Measurements from ENCODE around the gene CD52. TPM values are rescaled to one million over a fixed set of nuclear protein-coding genes. Genes with fewer than 3 reads are reported as not detected.
"Not testable (repeated sequence)": the region's sequence is repeated elsewhere in the genome, so short reads cannot be mapped to it uniquely, and the experiment has no call there.

CD52 gene
- polyA plus RNA-seq, 2 of the 4 experiments (the other 2 are of a cell fraction), result not detected

DNA sequence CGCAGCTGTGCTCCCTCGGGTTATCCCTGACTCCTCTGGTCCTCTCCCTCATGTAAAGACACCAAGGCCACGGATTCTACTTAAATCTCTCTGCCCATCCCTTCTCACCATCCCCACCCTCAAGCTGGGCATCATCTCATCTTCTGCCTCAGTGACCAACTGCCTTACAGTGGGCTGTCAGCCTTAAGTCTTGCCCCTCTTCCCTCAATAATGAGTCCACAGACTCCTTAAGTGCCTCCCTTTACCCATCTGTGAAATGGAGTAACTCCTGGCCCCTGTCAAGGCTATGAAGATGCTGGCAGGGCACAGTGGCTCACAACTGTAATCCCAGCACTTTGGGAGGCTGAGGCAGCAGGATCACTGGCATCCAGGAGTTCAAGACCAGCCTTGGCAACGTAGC, 25.8 kb upstream of the CD52 start:
- 85% methylated on average over 3 of the region's 4 CpGs for WGBS (ENCODE audit: missing lambda C conversion rate)

DNA sequence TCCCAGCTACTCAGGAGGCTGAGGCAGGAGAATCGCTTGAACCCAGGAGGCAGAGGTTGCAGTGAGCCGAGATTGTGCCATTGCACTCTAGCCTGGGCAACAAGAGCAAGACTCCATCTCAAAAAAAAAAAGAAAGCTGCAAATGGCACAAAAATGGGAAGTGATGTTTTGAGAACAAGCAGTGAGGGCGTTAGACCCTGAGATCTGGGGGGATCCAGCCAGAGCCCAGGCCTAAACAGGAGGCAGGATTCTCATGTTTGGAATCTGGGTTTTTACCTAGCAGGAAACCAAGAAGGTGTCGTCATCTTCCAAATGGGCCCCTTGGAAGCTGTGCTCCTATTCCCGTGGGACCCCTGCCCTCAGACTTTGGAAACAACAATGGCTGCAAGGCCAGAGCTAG, 25.0 kb upstream of the CD52 start:
- H3K27ac ChIP-seq; H3K4me1 ChIP-seq; H3K4me2 ChIP-seq; H3K4me3 ChIP-seq; DNase-seq (ENCODE audit: low read depth in 1 of 2, low spot score in 1 of 2); FAIRE-seq; ATAC-seq; POLR2A ChIA-PET; H3K9me3 ChIP-seq: not testable (repeated sequence)
- CTCF ChIA-PET, result interaction anchor here (0.8 to 3.0 kb wide), 4 partner anchors 8 to 69 kb away, joined by 3 to 18 read pairs (median 4); no protein-coding TSS in a partner anchor
- WGBS (ENCODE audit: missing lambda C conversion rate), result 93% methylated on average over 3 of the region's 5 CpGs

More for the DNA sequence above, 25.8 kb upstream of the CD52 start:
- Histone ChIP-seq H3K4me2 (no peak overlapping the region), H3K4me1 (no peaks in the 10 kb centered on the region), H3K4me3 (no peak overlapping the region), H3K9me3 (no peaks in the 10 kb centered on the region), H3K27ac (no peak overlapping the region)
- no peak for DNase-seq (ENCODE audit: low read depth in 1 of 2, low spot score in 1 of 2)
- ATAC-seq, result no peak
- FAIRE-seq, result no peak
- CTCF ChIA-PET, result interaction anchor here (0.8 to 1.6 kb wide), 4 partner anchors 12 to 72 kb away, joined by 3 to 6 read pairs (median 4); no protein-coding TSS in a partner anchor
- TF ChIP-seq EHMT2 (IDR thresholded peaks at IDR 0.05; ENCODE audit: low read depth), result no peak
- TF ChIP-seq, protein P1, sequence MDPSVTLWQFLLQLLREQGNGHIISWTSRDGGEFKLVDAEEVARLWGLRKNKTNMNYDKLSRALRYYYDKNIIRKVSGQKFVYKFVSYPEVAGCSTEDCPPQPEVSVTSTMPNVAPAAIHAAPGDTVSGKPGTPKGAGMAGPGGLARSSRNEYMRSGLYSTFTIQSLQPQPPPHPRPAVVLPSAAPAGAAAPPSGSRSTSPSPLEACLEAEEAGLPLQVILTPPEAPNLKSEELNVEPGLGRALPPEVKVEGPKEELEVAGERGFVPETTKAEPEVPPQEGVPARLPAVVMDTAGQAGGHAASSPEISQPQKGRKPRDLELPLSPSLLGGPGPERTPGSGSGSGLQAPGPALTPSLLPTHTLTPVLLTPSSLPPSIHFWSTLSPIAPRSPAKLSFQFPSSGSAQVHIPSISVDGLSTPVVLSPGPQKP (IDR thresholded peaks at IDR 0.05; ENCODE audit: low read depth, low read length), result no peak
- TF ChIP-seq TFCP2L1 (CRISPR knock-in tag; IDR thresholded peaks at IDR 0.05), result no peak
- TF ChIP-seq ZNF302 (CRISPR knock-in tag; IDR thresholded peaks at IDR 0.05), result no peak
- no peak for TF ChIP-seq KDM1A (IDR thresholded peaks at IDR 0.05; ENCODE audit: low read depth)
- TF ChIP-seq, protein P2, sequence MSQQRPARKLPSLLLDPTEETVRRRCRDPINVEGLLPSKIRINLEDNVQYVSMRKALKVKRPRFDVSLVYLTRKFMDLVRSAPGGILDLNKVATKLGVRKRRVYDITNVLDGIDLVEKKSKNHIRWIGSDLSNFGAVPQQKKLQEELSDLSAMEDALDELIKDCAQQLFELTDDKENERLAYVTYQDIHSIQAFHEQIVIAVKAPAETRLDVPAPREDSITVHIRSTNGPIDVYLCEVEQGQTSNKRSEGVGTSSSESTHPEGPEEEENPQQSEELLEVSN (IDR thresholded peaks at IDR 0.05; ENCODE audit: borderline replicate concordance, low read depth), result no peak
- TF ChIP-seq POLR2A (IDR thresholded peaks at IDR 0.05; ENCODE audit: low read length), result no peak
- no peak for TF ChIP-seq RAD21 (conservative IDR thresholded peaks at IDR 0.05 in 1 of 2, IDR thresholded peaks at IDR 0.05 in 1 of 2)
- TF ChIP-seq HOXA7 (CRISPR knock-in tag; IDR thresholded peaks at IDR 0.05), result no peak
- TF ChIP-seq CEBPB (IDR thresholded peaks at IDR 0.05), result no peak
- TF ChIP-seq, protein P3, sequence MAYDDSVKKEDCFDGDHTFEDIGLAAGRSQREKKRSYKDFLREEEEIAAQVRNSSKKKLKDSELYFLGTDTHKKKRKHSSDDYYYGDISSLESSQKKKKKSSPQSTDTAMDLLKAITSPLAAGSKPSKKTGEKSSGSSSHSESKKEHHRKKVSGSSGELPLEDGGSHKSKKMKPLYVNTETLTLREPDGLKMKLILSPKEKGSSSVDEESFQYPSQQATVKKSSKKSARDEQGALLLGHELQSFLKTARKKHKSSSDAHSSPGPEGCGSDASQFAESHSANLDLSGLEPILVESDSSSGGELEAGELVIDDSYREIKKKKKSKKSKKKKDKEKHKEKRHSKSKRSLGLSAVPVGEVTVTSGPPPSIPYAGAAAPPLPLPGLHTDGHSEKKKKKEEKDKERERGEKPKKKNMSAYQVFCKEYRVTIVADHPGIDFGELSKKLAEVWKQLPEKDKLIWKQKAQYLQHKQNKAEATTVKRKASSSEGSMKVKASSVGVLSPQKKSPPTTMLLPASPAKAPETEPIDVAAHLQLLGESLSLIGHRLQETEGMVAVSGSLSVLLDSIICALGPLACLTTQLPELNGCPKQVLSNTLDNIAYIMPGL (CRISPR knock-in tag; IDR thresholded peaks at IDR 0.05; ENCODE audit: borderline replicate concordance), result no peak
- TF ChIP-seq, protein P4, sequence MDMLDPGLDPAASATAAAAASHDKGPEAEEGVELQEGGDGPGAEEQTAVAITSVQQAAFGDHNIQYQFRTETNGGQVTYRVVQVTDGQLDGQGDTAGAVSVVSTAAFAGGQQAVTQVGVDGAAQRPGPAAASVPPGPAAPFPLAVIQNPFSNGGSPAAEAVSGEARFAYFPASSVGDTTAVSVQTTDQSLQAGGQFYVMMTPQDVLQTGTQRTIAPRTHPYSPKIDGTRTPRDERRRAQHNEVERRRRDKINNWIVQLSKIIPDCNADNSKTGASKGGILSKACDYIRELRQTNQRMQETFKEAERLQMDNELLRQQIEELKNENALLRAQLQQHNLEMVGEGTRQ (IDR thresholded peaks at IDR 0.05), result no peak
- TF ChIP-seq ZSCAN20 (CRISPR knock-in tag; IDR thresholded peaks at IDR 0.05), result no peak
- no peak for TF ChIP-seq JUNB (IDR thresholded peaks at IDR 0.05)
- no peak for TF ChIP-seq NFE2L2 (conservative IDR thresholded peaks at IDR 0.05; ENCODE audit: low read length)
- no peak for TF ChIP-seq ZC3H11A (IDR thresholded peaks at IDR 0.05)
- POLR2A ChIA-PET, result no interaction called here

DNA sequence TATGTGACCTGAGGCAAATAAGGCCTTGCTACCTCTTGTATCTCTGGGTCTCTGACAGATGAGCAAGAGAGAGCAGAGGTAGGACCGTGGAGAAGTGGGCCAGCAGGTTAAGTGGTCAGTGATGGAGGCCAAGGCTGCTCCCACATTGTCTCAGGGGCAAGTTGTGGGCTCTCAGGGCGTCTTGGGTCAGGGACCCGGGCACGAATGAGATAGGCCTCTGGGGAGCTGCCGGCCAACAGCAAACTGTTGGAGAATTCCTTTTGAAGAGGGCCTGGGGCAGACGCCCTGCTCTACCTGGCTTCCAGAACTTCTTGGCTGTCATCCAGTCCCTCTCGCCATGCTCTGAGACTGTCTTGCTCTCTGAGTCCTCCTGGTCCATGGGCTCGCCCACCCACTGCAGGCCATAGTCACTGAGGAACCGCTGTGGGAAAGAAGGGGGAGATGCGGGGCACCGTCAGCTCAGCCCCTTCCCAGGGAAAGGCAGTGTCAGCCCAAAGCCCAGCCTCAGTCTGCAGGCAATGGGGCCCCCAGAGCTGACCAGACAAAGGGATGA, 23.8 kb upstream of the CD52 start:
- H3K4me2 ChIP-seq, result no peak overlapping the region
- ChIA-PET POLR2A (no interaction called here), CTCF (interaction anchor here (3.0 kb wide), 1 partner anchor 9 kb away, joined by 18 read pairs; no protein-coding TSS in a partner anchor)
- DNase-seq (ENCODE audit: low read depth in 1 of 2, low spot score in 1 of 2), result no peak
- H3K4me3 ChIP-seq, result no peak overlapping the region
- TF ChIP-seq SREBF2 (IDR thresholded peaks at IDR 0.05) (no peak), TFCP2L1 (CRISPR knock-in tag; IDR thresholded peaks at IDR 0.05) (no peak)
- TF ChIP-seq, protein P5, sequence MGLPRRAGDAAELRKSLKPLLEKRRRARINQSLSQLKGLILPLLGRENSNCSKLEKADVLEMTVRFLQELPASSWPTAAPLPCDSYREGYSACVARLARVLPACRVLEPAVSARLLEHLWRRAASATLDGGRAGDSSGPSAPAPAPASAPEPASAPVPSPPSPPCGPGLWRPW (IDR thresholded peaks at IDR 0.05), result no peak
- TF ChIP-seq, protein P6, sequence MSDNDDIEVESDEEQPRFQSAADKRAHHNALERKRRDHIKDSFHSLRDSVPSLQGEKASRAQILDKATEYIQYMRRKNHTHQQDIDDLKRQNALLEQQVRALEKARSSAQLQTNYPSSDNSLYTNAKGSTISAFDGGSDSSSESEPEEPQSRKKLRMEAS (IDR thresholded peaks at IDR 0.05), result no peak
- TF ChIP-seq, protein P7, sequence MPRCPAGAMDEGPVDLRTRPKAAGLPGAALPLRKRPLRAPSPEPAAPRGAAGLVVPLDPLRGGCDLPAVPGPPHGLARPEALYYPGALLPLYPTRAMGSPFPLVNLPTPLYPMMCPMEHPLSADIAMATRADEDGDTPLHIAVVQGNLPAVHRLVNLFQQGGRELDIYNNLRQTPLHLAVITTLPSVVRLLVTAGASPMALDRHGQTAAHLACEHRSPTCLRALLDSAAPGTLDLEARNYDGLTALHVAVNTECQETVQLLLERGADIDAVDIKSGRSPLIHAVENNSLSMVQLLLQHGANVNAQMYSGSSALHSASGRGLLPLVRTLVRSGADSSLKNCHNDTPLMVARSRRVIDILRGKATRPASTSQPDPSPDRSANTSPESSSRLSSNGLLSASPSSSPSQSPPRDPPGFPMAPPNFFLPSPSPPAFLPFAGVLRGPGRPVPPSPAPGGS (IDR thresholded peaks at IDR 0.05), result no peak
- TF ChIP-seq, protein P4 (IDR thresholded peaks at IDR 0.05), result no peak
- no peak for ATAC-seq
- WGBS (ENCODE audit: missing lambda C conversion rate), result 84% methylated on average over 10 of the region's 11 CpGs
- 0 out of 3 replicates have a peak, but pooled peaks cover 3% of the 10 kb centered on the region for H3K4me1 ChIP-seq
- FAIRE-seq, result no peak
- no peak overlapping the region for H3K27ac ChIP-seq
- no peaks in the 10 kb centered on the region for H3K9me3 ChIP-seq

All from A549 (cell line).